GM10266 (cell line): ENCODE data around the gene SMPD2.
A peak's percentile ranks its signal among the peaks of the same experiment; 100 is the strongest.

ENCODE experiments used
- DNase-seq: peaks from one replicate; pipeline ENCODE4 v3.0.0; 2012; ENCODE audit errors: extremely low spot score
- TF ChIP-seq, protein P1 (sequence below): IDR thresholded peaks from 2 replicates; pipeline ENCODE4 v1.5.1; 2012; ENCODE audit warnings: mild to moderate bottlenecking, low read depth; ENCODE audit not compliant: control insufficient read depth, insufficient read depth; ENCODE audit errors: missing control alignments

The SMPD2 gene

DNA sequence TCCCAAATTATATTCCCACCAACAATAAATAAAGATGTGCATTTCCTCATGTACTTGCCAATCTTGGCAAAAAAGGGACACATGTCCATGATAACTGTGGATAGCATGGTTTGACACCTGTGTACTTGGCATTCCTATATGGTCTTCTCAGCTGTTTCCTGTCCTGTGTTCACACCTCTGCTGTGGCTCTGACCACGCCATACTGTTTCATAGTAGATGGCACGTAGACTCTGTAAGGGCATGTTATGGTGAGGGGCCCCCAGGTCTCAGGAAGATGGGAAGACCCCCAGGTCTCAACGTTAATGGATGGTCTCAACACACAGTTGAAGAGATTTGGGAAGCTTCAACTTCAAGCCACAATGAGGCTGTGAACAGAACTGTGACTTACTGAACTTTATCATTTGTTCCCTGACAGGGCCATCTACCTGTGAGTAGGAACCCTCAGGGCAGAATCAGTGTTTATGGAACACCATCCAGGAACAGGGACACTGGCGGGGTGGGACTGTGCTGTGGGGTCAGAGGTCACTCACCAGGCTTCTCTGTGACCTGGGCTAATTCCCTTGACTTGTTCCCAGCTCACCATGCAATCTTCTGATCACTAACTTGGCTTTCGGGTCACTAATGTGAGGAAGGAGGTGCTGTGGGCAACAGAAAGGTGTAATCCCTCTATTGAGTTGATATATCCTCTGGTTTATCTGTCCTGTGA is 30.7 kb downstream of the SMPD2 start:
- TF ChIP-seq, protein P1, sequence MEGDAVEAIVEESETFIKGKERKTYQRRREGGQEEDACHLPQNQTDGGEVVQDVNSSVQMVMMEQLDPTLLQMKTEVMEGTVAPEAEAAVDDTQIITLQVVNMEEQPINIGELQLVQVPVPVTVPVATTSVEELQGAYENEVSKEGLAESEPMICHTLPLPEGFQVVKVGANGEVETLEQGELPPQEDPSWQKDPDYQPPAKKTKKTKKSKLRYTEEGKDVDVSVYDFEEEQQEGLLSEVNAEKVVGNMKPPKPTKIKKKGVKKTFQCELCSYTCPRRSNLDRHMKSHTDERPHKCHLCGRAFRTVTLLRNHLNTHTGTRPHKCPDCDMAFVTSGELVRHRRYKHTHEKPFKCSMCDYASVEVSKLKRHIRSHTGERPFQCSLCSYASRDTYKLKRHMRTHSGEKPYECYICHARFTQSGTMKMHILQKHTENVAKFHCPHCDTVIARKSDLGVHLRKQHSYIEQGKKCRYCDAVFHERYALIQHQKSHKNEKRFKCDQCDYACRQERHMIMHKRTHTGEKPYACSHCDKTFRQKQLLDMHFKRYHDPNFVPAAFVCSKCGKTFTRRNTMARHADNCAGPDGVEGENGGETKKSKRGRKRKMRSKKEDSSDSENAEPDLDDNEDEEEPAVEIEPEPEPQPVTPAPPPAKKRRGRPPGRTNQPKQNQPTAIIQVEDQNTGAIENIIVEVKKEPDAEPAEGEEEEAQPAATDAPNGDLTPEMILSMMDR, result no peak
- no peak for DNase-seq

DNA sequence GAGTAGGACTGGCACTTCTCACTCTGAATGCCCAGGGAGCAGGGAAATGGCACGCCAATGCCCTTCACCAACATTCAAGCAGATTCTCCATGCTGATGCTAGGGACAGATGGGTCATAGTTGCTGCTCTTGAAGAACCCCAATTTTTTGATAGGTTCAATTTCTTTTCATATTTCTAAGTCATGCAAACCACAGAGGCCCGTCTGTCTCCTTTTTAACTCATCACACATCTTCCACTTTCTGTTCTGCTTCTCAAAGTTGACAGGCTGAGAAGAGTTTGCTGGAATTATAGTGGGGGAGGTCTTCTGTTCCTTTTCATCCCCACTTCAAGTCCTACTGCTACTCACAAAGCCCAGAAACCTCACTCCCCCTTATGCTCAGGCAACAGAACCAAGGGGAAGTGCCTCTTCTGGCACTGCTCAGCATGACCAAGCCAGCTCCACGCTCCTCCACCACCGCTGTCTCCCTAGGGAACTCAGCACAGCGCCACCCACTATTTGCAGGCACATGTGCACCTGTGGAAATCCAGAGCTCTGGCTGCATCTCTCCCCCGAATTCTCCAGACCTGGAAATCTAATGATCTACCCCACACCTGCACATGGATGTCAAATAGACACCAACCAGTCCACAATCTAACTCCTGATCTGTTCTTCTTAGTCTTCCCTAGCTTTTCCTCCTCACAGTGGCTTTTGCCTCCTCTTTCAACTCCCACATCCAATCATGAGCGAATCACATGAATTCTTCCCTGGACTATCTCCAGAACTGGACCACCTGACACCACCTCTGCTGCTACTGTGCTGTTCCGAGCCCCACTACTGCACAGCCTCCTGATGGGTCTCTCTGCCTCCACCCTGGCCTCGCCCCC is 31.8 kb downstream of the SMPD2 start:
- no peak for DNase-seq
- TF ChIP-seq, protein P1, result peak; percentile 12

DNA sequence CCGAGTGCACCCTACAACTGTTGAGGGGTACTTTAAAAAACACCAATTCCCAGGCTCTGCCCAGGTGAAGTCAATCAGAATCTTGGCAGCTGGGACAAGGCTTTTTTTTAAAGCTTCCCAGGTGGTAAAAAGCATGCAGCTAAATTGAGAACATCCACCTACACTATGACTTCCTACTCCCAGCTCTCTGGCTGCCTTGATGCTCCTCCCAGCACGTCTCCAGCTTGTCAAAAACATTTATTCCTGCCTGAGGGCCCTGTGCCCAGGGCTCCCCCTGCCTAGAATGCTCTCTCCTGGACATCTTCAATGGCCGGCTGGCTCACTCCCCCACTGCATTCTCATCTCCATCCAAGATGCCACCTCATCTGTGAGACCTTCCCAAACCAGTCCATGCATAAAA is 32.6 kb downstream of the SMPD2 start:
- no peak for DNase-seq
- TF ChIP-seq, protein P1, result no peak

DNA sequence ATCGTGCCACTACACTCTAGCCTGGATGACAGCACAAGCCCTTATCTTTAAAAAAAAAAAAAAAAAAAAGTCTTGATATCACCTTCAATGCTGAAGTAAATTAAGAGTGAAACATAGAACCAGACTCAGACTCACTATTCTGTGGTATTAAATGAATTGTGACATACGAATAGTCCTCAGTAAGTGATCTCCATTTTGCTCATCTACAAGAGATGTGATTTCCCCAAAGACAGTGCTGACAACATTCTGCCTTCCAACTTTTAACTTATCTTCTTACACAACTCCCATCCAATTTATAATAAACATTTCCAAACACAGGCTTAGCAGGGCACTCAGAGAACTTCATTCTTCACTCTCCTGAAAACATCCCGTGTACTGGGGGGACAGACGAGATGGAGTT is 34.5 kb downstream of the SMPD2 start:
- DNase-seq, result no peak
- TF ChIP-seq, protein P1, result no peak

DNA sequence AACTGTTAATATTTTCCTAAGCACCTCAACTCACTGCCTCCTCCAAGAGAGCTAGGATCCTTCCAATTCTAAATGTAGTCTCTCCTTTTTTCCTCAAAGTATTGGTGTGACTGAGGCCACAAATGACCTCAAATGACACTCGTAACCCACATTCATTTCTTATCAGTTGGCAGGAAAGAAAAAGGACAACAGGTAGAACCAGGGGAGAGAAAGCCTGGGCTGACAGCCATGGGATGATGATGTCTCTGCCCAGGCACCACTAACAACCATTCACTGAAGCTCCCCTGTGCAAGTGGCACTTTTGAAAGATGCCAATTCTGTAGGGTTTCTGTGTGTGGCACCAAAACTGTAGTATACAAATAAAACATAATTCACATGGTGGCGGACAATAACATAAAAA is 35.1 kb downstream of the SMPD2 start:
- TF ChIP-seq, protein P1, result no peak
- DNase-seq, result no peak

DNA sequence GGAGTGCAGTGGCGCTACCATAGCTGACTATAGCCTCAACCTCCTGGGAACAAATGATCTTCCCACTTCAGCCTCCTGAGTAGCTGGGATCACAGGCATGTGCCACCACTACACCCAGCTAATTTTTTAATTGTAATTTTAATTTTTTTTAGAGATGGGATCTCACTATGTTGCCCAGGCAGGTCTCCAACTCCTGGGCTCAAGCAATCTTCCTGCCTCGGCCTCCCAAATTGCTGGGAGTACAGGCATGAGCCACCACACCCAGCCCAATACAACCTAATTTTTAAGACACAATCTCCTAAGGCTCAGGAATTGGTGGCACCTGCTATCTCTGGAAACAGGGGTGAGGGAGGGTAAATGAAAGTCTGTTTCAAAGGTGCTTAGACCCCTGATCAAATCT is 36.7 kb downstream of the SMPD2 start:
- TF ChIP-seq, protein P1, result no peak

DNA sequence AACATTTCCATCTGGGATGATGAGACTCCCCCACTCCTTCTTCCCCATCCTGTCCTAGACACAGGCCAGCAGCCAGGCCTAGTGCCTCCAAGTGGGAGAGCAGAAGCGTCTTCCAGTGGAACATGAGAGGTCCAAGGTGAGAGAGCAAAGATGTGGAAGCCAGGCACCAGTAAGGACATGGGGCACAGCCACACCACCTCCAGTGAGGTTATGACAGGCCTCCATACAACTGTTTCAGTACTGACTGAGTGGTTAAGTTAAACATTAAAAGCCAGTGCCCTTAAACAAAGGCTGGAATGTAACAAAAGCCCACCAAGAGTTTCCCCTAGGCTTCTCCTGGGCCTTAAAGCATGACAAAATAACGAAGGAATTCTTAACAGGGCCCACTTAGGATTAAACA is 37.2 kb downstream of the SMPD2 start:
- TF ChIP-seq, protein P1, result no peak

More for the DNA sequence above, 36.7 kb downstream of the SMPD2 start:
- DNase-seq, result no peak

More for the DNA sequence above, 37.2 kb downstream of the SMPD2 start:
- no peak for DNase-seq
